ENCODE data around the gene TBCD.

Gene TBCD

DNA sequence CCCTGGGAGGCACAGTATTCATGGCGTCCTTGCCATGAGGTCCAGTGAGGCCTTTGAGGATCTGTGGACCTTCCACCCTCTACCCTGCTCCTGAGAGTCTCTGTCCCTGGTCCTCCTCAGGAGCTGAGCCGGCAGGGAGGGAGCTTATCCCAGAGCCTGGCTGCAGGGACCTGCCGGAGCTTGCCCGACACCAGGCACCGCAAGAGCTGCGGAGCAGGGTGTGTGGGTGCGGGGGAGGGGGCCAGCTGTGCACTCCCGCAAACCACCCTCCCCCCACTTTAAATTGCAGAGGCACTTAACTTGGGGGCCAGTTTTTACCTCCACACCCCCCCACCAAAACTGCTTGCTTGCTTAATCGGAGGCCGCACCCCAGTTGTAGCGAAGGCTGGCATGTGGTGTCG is 88.6 kb downstream of the TBCD start:
- in situ Hi-C loops (cut with MboI; ENCODE audit: low sequenced_read_pairs, unreplicated experiment), result no loop called here
- no peak for DNase-seq (ENCODE audit: low spot score)
- TF ChIP-seq, protein P1, sequence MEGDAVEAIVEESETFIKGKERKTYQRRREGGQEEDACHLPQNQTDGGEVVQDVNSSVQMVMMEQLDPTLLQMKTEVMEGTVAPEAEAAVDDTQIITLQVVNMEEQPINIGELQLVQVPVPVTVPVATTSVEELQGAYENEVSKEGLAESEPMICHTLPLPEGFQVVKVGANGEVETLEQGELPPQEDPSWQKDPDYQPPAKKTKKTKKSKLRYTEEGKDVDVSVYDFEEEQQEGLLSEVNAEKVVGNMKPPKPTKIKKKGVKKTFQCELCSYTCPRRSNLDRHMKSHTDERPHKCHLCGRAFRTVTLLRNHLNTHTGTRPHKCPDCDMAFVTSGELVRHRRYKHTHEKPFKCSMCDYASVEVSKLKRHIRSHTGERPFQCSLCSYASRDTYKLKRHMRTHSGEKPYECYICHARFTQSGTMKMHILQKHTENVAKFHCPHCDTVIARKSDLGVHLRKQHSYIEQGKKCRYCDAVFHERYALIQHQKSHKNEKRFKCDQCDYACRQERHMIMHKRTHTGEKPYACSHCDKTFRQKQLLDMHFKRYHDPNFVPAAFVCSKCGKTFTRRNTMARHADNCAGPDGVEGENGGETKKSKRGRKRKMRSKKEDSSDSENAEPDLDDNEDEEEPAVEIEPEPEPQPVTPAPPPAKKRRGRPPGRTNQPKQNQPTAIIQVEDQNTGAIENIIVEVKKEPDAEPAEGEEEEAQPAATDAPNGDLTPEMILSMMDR (IDR thresholded peaks at IDR 0.05; ENCODE audit: borderline replicate concordance, control extremely low read depth, extremely low read depth, insufficient read depth, missing control alignments), result no peak

DNA sequence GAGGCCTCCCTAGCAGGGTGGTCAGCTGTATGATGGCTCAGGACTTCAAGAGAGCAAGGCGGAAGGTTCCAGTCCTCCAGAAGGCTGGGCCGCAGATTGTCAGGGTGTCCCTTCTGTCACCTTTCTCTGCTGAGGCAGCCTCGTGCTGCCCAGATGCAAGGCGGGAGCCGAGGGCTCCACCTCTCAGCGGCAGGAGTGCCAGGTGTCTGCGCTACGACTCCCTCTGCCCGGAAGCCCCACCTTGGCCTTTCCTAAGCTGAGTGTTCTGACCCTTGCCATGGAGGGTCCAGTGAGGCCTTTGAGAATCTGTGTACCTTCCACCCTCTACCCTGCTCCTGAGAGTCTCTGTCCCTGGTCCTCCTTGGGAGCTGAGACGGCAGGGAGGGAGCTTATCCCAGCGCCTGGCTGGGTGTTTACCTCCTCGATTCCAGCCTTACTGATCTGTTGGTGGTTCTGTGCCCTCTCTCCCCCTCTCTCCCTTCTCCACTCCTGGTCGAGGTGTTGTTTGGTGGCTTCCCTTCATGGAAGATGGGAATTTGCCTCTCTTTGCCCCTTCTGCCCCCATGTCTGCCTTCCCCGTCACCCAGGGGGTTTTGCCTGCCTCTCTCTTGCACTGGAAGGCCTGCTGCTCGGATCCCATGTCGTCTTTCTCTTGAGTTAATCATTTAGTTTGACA is 90.2 kb downstream of the TBCD start:
- in situ Hi-C loops (cut with MboI; ENCODE audit: low sequenced_read_pairs, unreplicated experiment), result no loop called here
- TF ChIP-seq, protein P1 (IDR thresholded peaks at IDR 0.05; ENCODE audit: borderline replicate concordance, control extremely low read depth, extremely low read depth, insufficient read depth, missing control alignments), result no peak
- no peak for DNase-seq (ENCODE audit: low spot score)

DNA sequence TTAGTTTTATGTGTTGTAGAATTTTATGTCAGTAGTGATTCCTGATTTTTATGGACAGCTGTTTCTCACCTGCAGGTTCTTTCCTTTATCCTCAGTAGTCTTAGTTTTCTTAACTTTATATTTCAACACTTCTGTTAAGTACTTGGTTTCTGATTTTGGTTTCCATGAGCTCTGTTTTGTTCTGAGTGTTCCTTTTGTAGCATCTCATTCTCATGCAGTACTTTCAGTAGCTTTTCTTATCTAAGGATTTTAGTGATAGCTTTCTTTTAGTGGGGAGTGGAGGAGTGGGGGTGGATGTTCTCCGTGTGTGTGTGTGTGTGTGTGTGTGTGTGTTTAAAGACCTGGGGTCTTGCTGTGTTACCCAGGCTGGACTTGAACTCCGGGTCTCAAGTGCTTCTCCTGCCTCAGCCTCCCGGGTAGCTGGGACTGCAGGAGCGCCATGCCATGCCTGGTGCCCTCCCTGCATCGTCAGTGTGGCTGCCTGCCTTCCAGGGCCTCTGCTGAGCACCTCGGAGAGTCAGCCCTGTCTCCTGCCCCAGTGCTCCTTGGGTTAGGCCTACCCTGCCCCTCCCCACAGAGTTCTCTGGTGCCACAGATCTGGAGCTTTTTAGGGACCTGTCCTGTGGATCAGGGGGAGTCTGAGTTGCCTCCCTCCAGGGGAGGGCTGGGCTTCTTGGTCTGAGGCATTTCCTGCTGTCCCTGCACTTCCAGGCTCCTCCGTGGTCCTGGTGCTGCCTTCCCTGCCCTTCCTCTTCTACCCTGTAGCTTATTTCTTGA is 92.2 kb downstream of the TBCD start:
- TF ChIP-seq, protein P1 (IDR thresholded peaks at IDR 0.05; ENCODE audit: borderline replicate concordance, control extremely low read depth, extremely low read depth, insufficient read depth, missing control alignments), result no peak
- DNase-seq (ENCODE audit: low spot score), result no peak
- in situ Hi-C loops (cut with MboI; ENCODE audit: low sequenced_read_pairs, unreplicated experiment), result no loop called here

DNA sequence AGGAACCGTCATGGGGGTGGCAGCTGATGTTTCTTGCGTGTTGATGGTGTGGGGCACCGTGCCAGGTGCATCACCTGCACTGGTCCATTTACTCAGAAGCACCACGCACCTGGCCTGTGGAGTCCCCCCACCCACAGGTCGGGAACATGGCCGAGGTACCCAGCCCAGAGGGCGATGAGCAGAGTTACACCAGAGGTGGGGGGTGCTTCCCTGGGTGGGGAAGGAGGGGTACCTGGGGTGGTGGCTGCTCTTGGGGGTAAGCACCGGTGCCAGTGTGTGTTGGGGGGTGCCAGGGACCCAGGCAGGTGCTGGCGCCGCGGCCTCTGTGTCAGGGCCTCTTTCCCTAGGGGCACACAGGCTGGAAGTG is 92.9 kb downstream of the TBCD start:
- no peak for DNase-seq (ENCODE audit: low spot score)
- TF ChIP-seq, protein P1 (IDR thresholded peaks at IDR 0.05; ENCODE audit: borderline replicate concordance, control extremely low read depth, extremely low read depth, insufficient read depth, missing control alignments), result no peak
- in situ Hi-C loops (cut with MboI; ENCODE audit: low sequenced_read_pairs, unreplicated experiment), result no loop called here

DNA sequence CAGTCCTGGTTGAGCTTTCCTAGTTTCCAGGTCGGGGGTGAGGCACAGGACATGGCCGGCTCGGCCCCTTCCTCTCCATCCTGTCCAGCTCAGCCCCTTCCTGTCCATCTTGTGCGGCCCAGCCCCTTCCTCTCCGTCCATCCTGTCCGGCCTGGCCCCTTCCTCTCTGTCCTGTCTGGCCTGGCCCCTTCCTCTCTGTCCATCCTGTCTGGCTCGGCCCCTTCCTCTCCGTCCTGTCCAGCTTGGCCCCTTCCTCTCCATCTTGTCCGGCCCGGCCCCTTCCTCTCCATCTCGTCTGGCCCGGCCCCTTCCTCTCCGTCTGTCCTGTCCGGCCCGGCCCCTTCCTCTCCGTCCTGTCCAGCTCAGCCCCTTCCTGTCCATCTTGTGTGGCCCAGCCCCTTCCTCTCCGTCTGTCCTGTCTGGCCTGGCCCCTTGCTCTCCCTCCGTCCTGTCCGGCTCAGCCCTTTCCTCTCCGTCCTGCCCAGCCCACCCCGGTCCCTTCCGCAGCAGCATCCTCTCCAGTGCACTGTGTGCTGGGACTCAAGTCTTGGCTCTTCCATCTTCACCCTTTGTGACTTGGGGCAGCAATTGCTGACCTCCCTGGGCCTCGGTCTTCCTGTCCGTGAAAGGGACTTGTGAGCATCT is 93.4 kb downstream of the TBCD start:
- no peak for DNase-seq (ENCODE audit: low spot score)
- TF ChIP-seq, protein P1 (IDR thresholded peaks at IDR 0.05; ENCODE audit: borderline replicate concordance, control extremely low read depth, extremely low read depth, insufficient read depth, missing control alignments), result no peak
- in situ Hi-C loops (cut with MboI; ENCODE audit: low sequenced_read_pairs, unreplicated experiment), result no loop called here

DNA sequence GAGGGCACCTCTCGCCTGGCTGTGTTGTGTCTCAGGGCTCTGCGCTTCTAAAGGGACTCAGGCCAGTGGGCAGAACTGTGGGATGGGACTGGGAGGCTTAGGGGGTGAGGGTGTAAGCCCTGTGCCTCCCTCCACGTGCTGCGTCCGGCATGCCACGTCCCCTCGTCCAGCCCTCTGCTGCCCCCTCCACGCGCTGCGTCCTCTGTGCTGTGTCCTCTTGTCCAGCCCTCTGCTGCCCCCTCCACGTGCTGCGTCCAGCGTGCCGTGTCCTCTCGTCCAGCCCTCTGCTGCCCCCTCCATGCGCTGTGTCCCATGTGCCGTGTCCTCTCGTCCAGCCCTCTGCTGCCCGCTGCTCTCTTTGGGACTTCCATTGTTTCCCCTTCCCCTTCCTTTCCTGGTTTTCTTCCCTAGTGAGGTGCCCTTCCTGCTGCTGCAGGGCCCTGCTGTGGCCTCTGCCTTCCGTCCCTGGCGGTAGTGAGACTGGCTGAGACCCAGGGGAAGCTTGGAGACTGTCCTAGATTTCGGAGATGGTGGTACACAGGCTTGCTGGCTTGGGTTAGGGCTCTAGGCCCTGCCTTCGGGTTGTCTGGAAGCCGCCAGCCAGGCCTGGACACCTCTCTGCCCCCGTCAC is 94.3 kb downstream of the TBCD start:
- in situ Hi-C loops (cut with MboI; ENCODE audit: low sequenced_read_pairs, unreplicated experiment), result no loop called here
- TF ChIP-seq, protein P1 (IDR thresholded peaks at IDR 0.05; ENCODE audit: borderline replicate concordance, control extremely low read depth, extremely low read depth, insufficient read depth, missing control alignments), result no peak
- no peak for DNase-seq (ENCODE audit: low spot score)

All from GM13976 (cell line).